NCI-H748 (cell line): Measurements from ENCODE around the gene OLFM2.
"Not testable (repeated sequence)": the region's sequence is repeated elsewhere in the genome, so short reads cannot be mapped to it uniquely, and the experiment has no call there.

Source experiments
- DNase-seq: peaks from one replicate; lab custom pipeline; 2025; ENCODE audit not compliant: unreplicated experiment; lab: John Stamatoyannopoulos, UW

OLFM2 gene

GRCh38 chr19:9936326-9937000 lies at the start of gene OLFM2:
OLFM2 (minus strand) TSS chr19:9936515; CDS start chr19:9936366, 149 bp downstream.
- DNase-seq = peak; percentile 34

DNA sequence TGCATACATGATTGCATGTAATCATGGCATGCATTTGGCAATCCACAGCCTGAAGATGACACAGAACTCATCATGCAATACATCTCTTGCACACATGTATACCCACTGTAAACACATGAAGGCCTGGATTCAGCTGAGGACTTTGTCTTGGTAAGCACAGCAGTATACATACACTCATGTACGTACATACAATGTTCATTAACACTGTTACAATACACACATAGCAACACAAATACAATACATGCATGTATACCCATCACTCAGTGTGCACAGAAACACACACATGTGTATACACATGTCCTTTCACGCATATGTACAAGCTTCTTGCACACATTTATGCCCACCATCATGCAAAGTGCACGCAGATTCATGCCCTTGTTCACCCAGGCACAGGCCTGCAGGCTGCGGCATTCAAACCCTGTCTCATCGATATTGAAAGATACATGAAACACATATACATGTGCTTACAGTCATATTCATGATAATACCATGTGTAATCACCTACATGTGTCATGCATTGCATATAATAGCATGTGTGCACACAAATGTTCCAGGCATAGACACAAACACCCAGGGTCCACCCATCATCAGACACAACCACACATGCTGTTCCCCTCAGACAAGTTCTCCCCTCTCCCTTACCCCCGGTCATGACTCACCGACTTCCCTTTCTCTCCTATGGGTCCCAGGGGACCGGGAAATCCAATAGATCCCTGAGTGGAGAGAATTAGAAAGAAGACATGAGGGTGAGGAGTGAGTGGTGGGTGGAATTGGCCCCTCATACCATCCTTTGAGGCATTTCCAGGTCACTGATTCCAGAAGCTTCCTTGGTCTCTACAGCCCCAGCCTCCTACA lies 45.3 kb upstream of the OLFM2 start:
- no peak for DNase-seq

DNA sequence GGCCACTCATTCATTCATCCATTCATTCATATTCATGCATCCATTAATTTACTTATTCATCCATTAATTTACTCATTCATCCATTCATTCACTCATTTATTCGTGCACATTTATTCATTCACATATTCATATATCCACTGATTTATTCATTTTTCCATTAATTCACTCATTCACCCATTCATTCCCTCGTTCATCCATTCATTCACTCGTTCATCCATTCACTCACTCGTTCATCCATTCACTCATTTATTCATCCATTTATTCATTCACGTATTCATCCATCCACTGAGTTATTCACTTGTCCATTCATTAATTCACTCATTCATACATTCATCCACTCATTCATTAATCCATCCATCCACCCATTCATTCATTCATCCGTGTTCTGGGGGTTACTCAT lies 35.8 kb upstream of the OLFM2 start:
- DNase-seq = no peak

GRCh38 chr19:9971166-9971897 lies 35.0 kb upstream of the OLFM2 start:
- no peak for DNase-seq

- no peak for DNase-seq
Measured at GRCh38 chr19:9970481-9970880, 34.2 kb upstream of the OLFM2 start.

GRCh38 chr19:9969688-9969975 lies 33.3 kb upstream of the OLFM2 start:
- DNase-seq = no peak

DNA sequence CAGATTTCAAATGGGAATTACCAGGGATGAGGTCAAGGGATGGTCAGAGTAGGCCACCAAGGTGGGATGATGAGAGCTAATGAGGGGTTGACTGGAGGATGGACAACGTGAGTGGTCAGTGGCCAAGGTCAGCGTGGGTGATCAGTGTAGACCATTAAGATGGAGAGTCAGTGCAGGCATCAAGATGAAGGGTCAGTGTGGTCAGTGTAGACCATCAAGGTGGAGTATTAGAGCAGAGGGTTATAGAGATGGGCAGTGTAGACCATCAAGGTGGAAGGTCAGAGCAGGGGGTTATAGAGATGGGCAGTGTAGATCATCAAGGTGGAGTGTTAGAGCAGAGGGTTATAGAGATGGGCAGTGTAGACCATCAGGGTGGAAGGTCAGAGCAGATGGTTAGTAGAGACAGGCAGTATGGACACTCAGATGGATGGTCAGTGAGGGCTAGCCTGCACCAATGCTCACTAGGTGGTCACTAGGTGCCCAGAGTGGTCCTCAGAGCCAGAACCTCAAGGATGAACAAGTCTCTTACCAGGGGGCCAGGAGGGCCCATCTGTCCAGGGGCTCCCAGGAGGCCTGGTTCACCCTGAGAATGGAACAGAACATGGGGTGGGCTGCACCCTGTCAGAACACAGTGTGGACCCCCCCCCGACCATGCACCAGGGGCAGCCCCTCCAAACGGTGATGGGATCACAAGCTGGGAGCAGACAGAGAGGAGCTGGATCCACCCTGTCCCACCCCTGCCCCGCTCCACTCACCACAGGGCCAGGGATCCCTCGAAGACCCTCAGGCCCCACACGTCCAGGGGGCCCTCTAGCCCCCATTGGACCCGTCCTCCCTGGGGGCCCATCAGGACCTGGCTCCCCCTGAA lies 32.7 kb upstream of the OLFM2 start:
- no peak for DNase-seq

GRCh38 chr19:9967326-9967725 lies 31.0 kb upstream of the OLFM2 start:
- DNase-seq = no peak

DNA sequence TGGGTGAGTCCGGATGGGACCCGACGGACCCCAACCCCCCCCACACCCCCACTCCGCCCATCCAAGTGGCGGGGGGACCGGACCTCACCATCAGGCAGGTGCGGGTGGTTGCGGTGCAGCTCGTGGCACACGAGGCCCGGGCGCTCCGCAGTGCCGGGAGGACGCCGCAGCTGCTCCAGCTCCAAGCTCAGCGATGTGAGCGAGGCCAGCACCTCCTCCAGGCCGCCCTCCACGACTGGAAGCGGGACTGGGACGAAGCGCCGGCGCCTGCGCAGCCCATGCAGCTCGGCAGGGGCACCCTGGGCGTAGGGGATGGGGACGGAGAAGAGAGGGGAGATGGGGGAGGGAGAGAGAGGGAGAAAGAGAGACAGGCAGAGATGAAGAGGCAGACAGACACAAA lies 30.1 kb upstream of the OLFM2 start:
- DNase-seq = no peak

DNA sequence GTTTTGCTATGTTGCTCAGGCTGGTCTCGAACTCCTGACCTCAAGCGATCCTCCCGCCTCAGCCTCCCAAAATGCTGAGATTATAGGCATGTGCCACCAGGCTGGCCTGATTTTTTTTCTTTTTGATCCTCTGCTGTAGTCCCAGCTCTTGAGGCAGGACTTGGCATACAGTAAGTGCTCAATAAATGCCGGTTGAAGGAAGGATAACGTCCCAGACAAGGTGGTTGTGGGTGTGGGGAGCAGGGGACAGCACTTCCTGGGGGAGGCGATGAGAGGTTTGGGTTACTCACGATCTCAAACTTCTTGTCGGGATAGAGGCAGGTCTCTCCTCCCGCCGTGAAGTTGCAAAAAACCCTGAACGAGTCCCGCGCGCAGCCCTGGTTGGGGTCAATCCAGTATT lies 29.7 kb upstream of the OLFM2 start:
- DNase-seq = no peak

DNA sequence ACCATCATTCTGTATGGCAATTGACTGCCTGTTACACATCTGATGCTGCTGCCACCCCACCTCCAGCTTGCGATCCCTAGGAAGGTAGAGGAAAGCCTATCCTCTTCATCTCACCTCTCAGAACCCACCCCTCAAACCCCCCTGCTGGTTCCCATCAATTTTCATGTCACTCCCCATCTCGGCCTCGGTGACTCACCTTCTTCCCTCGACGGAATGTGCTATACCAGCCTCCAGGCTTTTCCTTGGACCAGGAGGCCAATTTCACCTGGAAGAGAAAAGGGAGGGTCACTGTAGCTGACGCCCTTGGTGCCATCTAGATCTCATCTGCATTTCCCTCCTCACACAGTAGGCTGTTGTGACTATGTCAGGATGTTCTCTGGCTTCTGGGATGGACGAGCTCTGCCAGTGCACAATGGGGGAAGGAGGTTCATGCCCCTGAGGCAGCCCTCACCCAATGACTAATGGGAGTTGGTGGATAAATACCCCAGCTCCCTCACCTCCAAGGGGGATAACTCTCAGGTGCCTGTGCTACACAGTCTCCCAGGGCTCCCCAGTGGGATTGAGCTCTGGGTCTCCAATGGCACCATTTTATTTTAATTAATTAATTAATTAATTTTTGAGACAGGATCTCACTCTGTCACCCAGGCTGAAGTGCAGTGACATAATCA lies 26.4 kb upstream of the OLFM2 start:
- no peak for DNase-seq

DNA sequence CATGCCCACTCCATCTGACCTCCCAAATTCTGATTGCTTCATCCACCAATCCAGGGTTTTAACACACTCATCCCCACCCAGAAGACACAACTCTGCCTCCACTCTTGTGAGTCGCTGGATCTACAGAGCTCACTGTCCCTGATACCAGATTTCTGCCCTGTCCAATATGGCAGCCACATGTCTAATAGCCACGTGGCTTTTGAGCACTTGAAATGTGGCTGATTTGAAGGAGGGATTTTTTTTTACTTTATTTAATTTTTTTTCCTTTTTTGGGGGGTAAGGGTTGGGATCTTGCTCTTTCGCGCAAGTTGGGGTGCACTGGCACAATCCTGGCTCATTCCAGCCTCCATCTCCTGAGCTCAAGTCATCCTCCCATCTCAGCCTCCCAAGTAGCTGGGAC lies 24.8 kb upstream of the OLFM2 start:
- DNase-seq = no peak

- DNase-seq = no peak
Measured at GRCh38 chr19:9958379-9958821, 22.1 kb upstream of the OLFM2 start.

DNA sequence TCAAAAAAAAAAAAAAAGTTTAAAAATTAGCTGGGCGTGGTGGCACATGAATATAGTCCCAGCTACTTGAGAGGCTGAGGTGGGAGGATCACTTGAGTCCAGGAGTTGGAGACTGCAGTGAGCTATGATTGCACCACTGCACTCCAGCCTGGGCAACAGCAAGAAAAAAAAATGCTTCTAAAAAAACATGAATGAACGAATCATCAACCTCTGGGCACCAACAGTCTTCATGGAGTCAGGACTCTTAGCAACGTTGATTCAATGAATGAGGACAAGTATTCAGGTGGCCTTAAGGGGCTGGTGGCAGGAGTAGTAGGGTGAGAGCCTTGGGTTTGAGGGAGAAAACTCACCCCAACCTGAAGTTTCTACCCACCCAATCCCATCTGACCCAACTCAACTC lies 20.6 kb upstream of the OLFM2 start:
- no peak for DNase-seq

DNA sequence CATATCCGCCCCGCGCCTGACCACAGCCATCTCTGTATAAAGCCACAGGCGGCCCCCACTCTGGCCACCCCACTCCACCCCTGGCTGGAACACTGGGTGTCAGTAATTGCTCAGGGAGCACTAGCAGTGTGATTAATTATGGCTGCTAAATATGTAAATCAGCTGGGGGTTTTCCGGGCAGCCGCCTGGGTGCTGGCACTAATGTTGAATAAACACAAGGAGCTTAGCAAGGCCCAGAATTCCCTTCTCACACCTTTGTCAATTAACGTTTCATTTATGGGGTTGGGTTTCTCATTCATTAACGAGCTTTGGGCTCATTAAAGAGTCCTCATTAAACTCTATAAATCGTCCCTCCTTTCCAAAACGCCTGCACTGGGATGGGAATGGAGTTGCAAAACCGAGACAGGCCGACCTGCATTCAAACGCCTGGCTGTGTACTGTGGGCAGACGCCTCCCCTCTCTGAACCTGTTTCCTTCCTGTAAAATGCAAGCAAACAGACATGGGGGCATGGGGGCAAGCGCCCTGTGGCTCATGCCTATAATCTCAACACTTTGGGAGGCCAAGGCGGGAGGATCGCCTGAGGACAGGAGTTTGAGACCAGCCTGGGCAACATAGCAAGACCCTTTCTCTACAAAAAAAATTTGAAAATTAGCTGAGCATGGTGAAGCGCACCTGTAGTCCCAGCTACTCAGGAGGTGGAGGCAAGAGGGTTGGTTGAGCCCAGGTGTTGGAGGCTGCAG lies 17.7 kb upstream of the OLFM2 start:
- DNase-seq = no peak

- no peak for DNase-seq
Measured at GRCh38 chr19:9952276-9952675, 16.0 kb upstream of the OLFM2 start.

DNA sequence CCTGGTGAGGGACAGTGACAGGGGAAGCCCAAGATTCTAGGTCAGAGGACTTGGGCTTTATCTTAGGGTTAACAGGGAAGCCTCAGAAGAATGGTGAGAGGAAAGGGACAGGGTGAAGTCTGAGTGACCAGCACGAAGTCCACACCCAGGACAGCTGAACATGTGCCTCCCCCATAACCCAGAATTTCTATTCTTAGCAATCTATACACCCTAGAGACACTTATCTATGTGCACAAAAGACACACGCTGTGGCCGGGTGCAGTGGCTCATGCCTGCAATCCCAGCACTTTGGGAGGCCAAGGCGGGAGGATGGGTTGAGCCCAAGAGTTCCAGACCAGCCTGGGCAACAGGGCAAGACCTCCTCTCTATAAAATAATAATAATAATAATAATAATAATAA lies 11.1 kb upstream of the OLFM2 start:
- no peak for DNase-seq

GRCh38 chr19:9946528-9947125 lies 10.3 kb upstream of the OLFM2 start:
- not testable (repeated sequence) for DNase-seq

- no peak for DNase-seq
Measured at GRCh38 chr19:9945319-9945966, 9.1 kb upstream of the OLFM2 start.
